Inferior parietal cortex (tissue), 1 donor: ENCODE results near the gene PRKCA.

Source experiments
- DNase-seq: peaks from one replicate; pipeline ENCODE4 v3.0.0-alpha.2; 2016; ENCODE audit errors: extremely low spot score

The PRKCA gene

DNA sequence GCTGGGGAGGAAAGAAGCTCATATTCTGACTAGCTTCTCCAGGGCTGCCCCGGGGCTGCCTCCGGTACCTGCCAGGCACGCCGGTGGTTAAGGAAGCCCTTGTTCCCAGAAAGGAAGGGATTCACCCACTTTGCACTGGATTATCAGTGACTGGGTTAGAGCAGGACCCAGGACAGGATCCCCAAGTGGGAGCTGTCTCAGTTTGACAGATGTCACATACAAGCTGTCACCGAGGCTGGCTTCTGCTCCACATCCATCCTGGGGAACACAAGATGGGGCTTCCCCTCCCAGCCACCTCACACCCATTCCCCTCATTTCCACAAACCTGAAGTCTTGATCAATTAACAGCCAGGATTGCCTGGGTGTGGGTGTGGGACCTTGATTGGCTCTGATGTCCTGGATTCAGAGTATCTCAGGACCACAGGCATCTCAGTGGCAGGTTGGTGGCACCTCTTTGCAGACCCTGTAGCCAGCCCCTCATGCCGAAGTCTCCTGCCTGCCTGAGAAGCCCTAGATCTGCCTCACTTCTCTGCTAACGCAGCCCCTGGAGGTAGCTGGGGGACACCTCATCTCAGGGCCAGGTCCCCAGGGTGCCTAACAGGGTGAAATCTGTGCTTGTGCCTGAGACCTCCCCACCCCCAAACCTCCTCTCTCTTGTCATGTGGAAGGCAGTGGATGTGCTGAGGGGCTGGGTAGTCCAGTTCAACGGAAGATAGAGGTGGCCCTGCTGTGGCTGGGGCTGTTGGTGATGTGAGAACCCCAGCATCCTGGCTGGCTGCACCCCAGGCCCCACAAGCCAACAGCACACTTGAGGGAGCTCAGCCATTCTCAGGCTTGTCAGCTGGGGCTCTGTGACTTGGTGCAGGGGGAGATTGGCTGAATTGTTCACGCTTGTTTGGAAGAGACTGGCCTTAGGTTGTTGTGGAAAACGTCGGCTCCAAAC lies 533.9 kb downstream of the PRKCA start:
- no peak for DNase-seq

DNA sequence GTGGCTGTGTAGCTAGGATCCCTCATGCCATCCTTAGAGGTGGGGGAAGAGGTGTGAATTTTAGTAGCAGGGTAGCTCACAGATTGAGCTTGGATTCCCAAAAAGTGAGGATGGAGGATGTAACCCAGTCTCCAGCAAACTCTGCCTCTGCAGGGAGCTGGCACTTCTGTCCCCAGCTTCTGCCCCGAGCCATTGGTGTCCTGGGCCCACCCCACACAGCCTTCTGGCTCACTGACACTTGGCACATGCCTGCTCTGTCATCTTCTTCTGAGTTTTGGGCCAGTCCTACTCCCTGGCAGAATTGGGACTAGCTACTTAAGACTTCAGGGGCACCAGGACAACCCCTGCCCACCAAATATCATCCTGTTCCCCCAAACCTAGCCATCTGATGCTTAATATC lies 534.8 kb downstream of the PRKCA start:
- no peak for DNase-seq

DNA sequence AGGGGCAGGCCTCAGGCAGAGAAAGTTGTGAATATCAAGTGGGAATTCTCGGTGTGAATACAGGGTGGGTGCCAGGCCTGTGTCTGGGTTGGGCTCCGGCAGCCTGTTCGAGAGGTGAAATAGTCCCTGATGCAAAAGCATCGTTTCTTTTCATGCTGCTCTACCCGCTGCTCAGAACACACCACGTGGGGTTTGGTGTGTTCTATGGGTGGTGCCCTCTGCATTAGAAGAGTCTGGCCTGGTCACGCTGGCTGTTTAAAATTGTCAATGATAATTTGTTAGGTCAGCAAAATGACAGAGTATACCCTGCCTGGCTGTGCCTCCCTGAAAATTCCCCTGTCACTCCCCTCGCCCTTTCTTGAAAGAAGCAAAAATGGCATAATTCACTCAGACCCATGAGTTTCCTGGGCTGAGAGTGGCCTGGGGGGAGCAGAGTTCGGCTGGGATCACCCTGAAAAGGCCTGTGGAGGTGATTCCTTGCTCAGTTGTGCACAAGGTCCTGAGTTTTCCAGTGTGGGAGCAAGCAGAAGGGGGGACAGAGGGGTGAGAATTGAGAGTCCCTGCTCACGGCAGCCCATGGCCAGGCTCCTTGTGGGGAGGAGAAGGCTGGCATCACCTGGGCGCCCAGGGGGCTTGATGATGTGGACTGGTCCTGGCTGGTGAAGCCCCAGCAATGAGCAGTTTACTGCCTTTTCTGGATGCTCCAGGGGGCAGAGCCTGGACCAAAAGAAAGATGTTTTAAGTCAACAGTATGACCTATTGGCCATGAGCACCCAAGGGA lies 535.7 kb downstream of the PRKCA start:
- DNase-seq, result no peak

DNA sequence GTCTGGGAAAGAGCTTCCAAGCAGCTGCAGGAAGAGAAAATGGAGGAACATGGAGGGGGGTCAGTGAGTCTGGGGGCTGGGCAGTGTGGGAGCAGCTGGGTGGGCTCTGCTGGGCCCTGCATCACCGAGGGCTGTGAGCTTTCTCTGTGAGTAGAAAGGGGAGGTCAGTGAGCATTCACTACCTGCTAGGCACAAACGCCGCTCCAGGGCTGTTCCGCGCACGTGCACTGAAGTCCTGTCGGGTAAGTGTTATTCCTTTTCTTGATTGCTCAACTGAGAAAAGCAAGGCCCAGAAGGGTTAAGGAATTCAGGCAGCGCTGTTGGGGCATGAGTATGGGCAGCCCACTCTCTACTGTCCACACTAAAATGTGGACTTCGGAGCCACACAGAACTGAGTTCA lies 537.2 kb downstream of the PRKCA start:
- DNase-seq, result no peak

DNA sequence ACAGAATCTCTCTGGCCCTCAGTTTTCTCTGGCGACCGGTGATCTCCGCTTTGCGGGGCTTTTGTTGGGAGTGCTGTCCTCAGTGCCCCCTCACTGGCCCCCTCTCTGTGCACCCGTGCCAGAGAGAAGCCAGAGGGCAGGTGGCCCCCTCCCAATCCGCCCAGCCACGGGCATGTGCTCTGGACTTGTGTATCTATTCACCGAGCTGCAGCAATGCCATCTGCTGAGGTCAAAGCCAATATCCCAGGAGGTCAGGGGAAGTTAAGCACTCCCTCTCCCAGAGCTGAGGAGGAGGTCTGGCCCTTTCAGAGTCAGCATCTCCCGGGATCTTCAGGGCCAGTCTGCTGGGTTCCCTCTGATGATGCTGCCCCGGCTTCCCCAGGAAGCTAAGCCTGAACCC lies 537.6 kb downstream of the PRKCA start:
- no peak for DNase-seq

DNA sequence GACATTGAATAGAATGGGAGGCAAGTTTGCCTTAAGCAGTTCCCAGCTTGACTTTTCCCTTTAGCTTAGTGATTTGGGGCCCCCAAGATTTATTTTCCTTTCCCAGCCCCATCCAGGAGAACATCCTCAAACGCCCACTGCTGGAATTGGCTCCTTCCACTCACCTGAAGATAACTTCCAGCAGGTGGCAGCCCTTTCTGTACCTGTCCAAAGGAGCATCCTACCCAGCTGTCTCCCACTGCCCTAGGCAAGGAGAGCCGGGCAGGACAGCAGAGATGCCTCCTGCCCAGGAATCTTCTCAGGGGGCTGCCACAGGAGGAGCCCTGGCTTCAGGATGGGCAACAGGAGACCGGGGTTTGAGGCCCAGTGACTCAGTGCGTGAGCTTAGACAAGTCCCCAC lies 538.9 kb downstream of the PRKCA start:
- DNase-seq, result no peak

DNA sequence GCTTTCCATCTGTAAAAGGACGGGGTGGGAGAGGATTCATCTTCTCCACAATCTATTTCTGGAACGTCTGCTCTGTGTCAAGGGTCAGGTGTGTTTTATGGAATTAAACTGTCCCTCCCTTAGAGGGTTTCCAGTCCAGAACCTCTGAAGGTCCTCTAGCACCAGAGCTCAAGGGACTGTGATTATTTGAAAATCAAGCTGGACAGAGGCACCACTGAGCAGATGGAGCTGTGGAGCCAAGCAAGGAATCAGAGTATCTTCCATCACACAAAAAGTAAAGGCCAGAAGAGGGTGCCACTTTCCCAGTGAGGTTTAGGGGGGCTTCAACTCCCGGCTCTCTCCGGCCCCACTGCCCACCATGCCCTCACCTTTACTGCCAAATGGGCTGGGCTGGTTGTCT lies 539.3 kb downstream of the PRKCA start:
- no peak for DNase-seq

DNA sequence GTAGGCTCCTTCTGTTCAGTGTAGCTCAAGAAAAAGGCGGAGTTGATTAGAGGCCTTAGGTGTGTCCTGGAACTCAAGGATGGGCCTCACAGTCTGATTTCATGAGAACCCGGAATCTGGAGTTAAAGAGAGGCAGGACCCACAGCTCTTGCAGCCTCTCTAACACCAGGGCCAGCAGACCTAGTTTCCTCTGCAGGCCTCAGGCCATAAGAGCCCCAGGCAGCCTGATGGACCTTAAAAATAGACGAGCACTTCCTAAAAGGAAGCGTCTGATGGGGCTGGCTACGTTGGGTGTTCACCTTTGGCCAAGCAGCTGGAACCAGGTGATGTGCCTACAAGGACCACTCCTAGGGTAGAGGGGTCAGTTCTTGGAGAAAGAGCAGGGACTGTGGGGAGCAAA lies 540.1 kb downstream of the PRKCA start:
- no peak for DNase-seq

DNA sequence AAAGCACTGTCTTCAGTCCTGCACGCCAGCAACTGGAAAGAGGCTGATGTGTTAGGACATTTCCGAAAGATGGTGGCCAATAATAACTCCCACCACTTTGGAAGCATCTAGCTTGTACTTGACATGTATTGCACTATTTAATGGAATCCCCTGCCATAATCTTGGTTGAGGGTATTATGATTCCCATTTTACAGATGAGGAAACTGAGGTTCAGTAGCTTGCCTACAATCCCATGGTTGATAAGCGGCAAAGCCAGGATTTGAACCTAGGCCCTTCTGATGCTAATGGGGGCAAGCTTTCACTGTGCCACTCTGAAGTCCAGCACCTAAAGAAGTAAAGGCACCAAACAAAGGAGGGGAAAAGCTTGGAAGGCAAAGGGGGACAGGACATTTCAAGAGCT lies 540.5 kb downstream of the PRKCA start:
- no peak for DNase-seq

DNA sequence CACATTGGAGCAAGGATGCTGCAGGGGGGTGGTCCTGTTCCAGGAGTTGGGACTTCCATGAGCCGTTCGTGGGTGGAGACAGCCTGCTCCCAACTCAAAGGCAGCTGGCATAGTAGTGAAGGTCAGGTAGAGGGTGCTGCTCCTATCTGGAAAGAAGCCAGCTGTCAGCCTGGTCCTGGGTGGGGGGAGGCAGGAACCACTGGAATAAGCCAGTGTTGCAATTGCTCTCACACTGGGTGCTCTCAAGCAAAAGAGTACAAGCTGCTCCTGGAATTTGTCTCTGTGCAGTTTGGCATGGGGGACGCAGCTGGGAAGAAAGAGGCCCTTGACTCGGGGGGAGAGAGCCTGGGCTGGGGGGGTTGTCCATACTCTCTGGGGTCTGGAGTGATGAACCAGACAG lies 541.2 kb downstream of the PRKCA start:
- DNase-seq, result no peak

DNA sequence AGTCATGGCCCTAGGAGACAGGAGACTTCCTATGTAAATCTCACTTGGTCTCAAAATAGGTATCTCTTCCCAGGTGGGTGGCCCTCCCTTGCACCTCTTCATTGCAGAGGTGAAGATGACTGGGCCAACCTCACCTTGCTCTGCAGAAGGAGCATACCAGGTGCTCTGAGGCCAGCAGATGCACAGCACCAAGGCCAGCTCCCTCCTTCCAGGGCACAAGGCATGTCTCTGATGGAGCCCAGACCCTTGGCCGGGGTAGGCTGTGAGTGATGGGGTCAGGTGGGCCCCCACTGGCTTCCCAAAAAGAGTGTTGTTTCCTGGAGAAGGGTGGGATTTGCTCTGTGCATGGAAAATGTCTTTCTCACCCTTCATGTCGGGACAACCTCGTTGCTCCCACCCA lies 545.3 kb downstream of the PRKCA start:
- no peak for DNase-seq

DNA sequence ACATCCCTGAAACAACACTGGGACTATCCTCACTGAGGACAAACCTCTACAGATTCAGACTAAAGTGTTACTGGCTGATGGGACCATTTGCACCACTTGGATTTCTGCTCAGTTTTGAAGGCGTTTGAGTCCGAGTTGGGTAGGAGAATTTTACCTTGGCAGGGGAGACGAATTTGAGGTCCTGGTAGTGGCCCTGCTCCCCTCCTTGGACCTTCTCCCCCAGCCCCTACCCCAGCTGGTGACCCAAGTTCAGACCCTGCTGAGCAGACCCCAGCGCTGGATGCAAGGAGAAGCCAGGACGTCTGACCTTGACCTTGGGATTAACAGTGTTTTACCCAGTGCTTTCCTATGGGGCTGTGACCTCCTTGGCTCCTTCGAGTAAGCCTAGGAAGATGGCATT lies 546.1 kb downstream of the PRKCA start:
- DNase-seq, result no peak

DNA sequence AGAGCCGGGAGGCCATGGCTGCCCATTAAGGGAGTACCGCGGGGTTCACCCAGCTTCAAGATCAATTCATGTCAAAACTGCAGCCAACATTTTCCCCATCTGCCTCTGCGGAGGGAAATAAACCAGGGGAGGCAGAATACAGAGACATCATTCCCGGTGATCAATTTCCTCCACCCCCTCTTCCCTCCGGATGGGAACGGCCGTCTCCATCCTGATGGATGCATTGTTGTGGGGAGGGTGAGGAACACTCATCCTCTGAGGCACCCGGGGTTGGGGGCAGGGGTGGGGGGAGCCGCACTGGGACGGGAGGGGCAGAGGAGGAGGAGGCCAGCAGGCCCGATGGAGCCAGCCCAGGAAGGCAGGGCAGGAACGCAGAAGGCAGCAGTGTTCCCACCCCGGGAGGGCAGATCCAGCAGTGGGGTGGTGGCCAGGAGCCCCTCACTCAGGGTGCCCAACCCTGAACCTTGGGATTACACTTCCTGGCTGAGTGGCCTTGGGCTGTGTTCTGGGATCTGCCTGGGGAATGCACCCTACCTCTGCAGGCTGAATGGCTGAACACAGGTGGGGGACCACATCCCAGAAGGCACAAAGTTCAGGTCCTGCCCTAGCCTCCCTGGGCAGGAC lies 546.7 kb downstream of the PRKCA start:
- no peak for DNase-seq

DNA sequence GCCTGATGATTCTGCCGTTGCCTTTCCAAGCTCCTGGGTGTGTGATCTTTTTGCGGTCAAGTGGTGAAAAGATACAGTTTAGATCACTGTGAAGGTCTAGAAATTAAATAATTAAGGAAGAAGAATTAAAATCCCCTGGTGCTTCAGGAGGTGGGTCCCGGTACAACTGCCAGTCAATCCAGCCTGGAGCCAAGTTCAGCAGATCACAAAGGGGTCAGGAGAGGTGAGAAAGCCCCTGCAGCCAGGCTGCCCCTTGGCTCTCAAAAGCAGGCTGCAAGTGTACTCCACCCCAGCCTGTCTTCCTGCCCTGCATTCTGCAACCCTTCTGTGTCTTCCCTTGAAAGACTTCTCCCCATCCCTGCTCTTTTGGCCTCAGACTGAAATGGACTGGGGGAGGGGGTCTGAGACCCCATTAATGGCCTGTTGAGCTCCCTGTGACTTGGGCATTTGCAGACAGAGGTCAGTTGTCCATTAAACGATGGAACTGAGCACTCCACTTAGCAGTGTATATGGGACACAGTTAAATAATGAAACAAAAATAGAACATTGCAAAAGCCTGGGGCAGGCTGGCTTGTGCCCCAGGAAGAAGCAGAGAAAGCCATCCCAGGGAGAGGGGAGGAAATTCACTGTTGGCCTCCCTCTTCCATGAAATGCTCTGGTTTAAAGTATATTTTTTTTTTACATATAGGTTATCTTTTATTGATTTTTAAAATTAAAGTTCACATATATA lies 547.6 kb downstream of the PRKCA start:
- no peak for DNase-seq

DNA sequence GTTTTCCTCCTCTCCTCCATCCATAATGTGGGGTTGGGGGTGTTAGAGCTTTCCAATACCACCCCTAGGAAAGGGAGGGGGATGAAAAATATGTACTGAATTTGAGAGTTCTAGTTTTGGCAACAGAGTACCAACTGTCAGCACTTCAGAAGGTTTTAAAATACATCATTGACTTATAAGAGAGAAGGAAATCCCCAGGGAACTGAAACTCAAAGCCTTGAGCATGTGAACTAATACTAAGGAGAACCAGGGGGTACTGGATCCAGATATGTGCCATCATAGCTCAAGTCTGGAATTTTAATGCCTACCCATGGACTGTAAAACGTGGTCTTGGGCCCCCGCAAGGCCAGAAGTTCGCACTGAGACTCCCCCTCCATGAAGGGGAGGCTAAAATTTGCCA lies 548.3 kb downstream of the PRKCA start:
- DNase-seq, result no peak

DNA sequence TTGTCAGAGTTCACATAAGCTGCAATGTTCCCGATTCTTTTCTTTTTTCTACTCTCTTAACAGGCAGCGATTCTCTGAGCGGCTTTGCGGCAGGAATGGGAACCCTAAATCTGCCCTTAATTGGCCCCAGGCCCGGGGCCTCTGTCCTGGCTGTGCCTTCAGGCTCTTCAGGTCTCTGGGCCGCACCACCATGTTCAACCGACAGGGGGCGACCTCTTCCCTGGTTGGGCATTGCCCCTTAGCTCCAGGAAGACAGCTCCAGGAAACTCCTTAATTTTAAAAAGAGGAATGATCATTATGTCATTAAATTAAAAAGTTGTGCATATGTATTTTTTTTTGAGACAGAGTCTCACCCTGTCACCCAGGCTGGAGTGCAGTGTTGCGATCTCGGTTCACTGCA lies 552.8 kb downstream of the PRKCA start:
- no peak for DNase-seq

DNA sequence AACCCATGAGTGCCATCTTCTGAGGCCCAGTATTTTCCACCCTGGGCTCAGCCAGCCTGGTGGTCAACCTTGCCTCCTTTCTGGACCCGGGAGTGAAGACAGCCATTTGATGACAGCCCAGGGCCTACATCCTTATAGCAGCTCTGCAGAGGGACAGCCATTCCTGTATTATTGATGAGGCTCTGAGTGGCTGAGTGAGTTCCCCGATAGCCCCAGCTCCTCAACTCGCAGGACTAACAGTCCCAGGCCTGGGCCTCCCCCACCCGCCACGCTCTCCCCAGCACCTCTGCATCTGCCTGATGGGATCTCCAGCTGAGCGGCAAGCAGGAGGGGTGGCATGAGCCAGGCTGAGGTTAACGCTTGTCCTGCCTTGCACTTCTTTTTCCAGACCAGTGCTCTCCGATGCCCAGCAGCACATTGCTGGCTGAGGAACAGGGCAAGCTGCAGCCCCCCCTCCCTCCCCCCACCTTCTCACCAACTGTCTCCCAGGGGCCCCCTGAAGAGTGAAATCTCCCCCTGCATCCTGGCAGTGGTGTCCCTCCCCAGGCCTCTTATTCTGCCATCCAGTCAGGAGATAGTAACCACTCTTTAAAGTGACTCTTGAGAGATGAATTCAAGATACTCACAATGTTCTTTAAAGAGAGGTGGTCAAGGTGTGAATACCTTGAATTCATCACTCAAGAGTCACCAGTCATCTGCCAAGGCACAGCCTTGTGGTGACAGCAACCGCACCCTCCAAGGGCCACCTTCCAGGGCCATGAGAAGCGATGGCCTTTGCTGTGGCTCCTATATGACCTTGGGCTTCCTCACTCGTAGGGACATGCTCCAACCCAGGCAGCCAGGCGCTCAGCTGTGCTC lies 556.0 kb downstream of the PRKCA start:
- DNase-seq, result no peak

DNA sequence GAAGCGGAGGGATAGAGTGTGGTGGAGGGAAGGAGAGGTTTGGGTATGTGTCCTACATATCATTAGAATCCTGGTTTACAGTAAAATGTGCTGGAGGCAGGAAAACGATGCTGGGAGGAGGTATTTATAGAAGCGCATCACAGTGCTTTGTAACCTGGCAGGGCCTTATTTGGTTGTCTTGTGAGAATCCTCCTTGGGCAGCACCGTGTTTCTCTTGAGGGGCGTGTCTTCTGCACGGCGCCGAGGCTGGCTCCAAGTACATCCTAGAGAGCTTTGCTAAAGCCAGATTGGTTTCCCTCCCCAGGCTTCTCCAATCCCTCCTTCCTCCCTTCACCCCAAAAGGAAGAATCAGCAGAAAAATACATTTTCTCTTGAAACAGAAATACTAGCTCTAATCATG lies 556.9 kb downstream of the PRKCA start:
- DNase-seq, result no peak

DNA sequence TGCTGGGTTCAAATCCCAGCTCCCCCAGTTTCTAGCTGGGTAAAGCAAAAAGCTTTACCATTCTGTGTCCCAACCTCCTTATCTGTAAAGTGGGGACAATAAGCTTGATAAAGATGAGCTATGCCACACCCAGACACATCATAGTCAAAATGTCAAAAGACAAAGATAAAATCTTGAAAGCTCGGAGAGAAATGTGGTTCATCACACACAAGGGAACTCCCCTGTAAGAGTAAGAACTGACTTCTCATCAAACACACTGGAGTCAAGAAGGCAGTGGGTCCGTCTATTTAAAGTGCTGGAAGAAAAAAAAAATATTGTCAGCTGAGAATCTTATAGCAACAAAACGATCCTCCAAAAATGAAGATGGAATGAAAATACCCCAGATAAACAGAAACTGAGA lies 557.8 kb downstream of the PRKCA start:
- DNase-seq, result no peak
